Glutamatergic neuron (in vitro differentiated cells): Measurements from ENCODE around the gene CDH23. TPM values are rescaled to one million over a fixed set of nuclear protein-coding genes. Genes with fewer than 3 reads are reported as not detected.

Experiments used
- DNase-seq: peaks from one replicate; pipeline ENCODE4 v3.0.0; 2022
- H3K27ac Mint-ChIP-seq: one replicate; pipeline ENCODE4 v1.8.0; 2020; ENCODE audit warnings: mild to moderate bottlenecking, mixed read lengths, inconsistent platforms; ENCODE audit not compliant: unreplicated experiment
- H3K27me3 Mint-ChIP-seq: one replicate; pipeline ENCODE4 v1.8.0; 2020; ENCODE audit warnings: mild to moderate bottlenecking, moderate library complexity, mixed read lengths, inconsistent platforms; ENCODE audit not compliant: unreplicated experiment
- H3K36me3 Mint-ChIP-seq: one replicate; pipeline ENCODE4 v1.8.0; 2020; ENCODE audit warnings: mild to moderate bottlenecking, mixed read lengths, inconsistent platforms; ENCODE audit not compliant: unreplicated experiment
- H3K4me1 Mint-ChIP-seq: one replicate; pipeline ENCODE4 v1.8.0; 2020; ENCODE audit warnings: mild to moderate bottlenecking, low read depth, mixed read lengths, inconsistent platforms; ENCODE audit not compliant: unreplicated experiment
- H3K4me3 Mint-ChIP-seq: one replicate; pipeline ENCODE4 v1.8.0; 2020; ENCODE audit warnings: mild to moderate bottlenecking, mixed read lengths, inconsistent platforms; ENCODE audit not compliant: unreplicated experiment
- H3K9me3 Mint-ChIP-seq: one replicate; pipeline ENCODE4 v1.8.0; 2020; ENCODE audit warnings: mild to moderate bottlenecking, moderate library complexity, mixed read lengths, inconsistent platforms; ENCODE audit not compliant: unreplicated experiment
- total RNA-seq: library from RNA; stranded (reverse); fragmentation: NEBNext Ultra II Directional; extraction: Animal tissue kit (Norgen Biotek cat#: 25700); gene quantifications from one replicate; pipeline ENCODE4 v1.2.1, GENCODE V29; 2021; ENCODE audit not compliant: unreplicated experiment
- TF ChIP-seq, protein P1 (sequence below): fragments of 200-600 bp; sonication (generic); IDR thresholded peaks from one replicate; pipeline ENCODE4 v1.5.0; 2021; ENCODE audit not compliant: partially characterized antibody, unreplicated experiment

CDH23 gene
- total RNA-seq, 1 donor from 2014 or later, result 2.0 TPM

DNA sequence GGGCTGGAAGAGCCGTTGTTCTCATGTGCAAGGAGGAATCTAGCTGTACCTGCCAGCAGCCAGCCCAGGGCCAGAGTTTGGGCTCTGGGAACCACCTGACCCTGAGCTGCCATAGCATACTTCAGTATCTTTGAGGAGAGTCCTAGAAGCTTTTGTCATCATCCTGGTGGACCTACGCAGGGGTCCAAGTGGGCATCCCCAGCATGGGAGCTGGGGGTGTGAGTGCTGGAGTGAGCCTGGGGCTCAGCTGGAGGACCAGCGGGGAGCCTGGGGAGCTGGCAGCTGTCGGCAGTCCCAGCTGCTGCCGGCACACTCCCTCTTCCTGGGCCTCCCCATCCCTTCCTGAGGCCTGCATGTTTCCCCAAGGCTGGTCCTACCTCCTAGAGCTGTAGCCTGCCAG, 290.4 kb downstream of the CDH23 start:
- Mint-ChIP-seq H3K4me3 (no peak overlapping the region), H3K9me3 (peaks cover 2% of the 10 kb centered on the region), H3K4me1 (peaks cover 11% of the 10 kb centered on the region), H3K27me3 (peaks cover 15% of the 10 kb centered on the region), H3K36me3 (peaks cover 5% of the 10 kb centered on the region), H3K27ac (no peak overlapping the region)
- no peak for DNase-seq
- TF ChIP-seq, protein P1, sequence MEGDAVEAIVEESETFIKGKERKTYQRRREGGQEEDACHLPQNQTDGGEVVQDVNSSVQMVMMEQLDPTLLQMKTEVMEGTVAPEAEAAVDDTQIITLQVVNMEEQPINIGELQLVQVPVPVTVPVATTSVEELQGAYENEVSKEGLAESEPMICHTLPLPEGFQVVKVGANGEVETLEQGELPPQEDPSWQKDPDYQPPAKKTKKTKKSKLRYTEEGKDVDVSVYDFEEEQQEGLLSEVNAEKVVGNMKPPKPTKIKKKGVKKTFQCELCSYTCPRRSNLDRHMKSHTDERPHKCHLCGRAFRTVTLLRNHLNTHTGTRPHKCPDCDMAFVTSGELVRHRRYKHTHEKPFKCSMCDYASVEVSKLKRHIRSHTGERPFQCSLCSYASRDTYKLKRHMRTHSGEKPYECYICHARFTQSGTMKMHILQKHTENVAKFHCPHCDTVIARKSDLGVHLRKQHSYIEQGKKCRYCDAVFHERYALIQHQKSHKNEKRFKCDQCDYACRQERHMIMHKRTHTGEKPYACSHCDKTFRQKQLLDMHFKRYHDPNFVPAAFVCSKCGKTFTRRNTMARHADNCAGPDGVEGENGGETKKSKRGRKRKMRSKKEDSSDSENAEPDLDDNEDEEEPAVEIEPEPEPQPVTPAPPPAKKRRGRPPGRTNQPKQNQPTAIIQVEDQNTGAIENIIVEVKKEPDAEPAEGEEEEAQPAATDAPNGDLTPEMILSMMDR, result no peak

DNA sequence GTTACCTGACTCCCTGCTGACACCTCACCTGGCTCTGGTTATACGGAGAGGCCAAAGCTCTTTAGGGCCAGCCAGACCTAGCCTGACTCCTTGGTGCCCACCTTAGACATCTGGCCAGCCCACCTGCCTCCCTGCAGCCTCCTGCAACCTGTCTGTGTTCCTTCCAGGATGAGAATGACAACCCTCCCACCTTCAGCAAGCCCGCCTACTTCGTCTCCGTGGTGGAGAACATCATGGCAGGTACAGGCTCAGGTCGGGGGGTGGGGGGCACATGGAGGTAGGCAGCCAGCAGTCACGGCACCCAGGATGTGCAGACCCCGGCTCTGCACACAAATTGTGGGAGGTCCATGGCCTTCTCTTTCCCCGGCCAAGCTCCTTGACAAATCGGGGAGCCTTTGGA, 290.8 kb downstream of the CDH23 start:
- Mint-ChIP-seq H3K36me3 (peaks cover 5% of the 10 kb centered on the region), H3K27me3 (peaks cover 15% of the 10 kb centered on the region), H3K4me3 (no peak overlapping the region), H3K9me3 (peaks cover 2% of the 10 kb centered on the region), H3K4me1 (peaks cover 11% of the 10 kb centered on the region), H3K27ac (no peak overlapping the region)
- DNase-seq, result no peak
- TF ChIP-seq, protein P1, result no peak

DNA sequence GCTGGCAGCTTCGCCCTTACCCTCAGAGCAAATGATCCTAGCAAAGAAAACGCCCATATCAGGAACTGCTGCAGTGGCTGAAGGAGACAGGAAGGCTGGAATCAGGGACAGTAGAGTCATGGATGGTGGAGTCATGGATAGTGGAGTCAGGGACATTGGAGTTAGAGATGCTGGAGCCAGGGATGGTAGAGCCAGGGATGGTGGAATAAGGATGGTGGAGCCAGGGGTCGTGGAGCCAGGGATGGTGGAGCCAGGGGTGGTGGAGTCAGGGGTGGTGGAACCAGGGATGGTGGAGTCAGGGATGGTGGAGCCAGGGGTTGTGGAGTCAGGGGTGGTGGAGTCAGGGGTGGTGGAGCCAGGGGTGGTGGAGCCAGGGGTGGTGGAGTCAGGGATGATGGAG, 291.5 kb downstream of the CDH23 start:
- Mint-ChIP-seq H3K4me3 (peak overlapping the region; percentile 3), H3K9me3 (peaks cover 2% of the 10 kb centered on the region), H3K27me3 (peaks cover 12% of the 10 kb centered on the region), H3K27ac (peak overlapping the region; percentile 40), H3K36me3 (peaks cover 5% of the 10 kb centered on the region), H3K4me1 (peaks cover 5% of the 10 kb centered on the region)
- TF ChIP-seq, protein P1, result no peak
- DNase-seq, result no peak

DNA sequence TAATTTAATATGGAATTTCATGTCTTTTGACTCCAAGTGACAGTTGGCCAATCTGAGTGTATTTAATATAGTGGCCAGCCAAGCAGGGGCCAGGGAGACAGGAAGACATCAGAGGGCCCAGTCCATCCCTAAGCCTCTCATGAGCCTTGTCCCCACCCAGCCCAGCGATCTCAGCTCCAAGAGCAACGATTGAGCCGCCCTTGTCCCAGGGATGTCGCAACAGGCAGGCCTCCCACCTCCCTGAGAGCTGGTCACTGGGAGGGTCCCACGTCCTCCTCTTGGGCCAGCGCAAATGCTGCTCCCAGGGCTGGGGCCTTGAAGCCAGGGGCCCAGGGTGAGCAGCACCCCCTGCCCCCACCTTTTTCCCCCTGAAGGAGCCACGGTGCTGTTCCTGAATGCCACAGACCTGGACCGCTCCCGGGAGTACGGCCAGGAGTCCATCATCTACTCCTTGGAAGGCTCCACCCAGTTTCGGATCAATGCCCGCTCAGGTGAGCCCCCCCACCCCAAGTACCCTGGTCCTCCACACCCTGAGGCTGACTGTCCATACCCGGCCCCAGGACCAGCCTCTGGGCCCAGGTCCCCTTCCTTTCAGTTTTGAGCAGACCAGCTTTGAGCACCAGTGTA, 293.5 kb downstream of the CDH23 start:
- TF ChIP-seq, protein P1, result no peak
- Mint-ChIP-seq H3K27ac (no peak overlapping the region), H3K9me3 (peaks cover 2% of the 10 kb centered on the region), H3K27me3 (peaks cover 8% of the 10 kb centered on the region), H3K4me1 (peaks cover 5% of the 10 kb centered on the region), H3K4me3 (no peak overlapping the region), H3K36me3 (peaks cover 5% of the 10 kb centered on the region)
- no peak for DNase-seq

DNA sequence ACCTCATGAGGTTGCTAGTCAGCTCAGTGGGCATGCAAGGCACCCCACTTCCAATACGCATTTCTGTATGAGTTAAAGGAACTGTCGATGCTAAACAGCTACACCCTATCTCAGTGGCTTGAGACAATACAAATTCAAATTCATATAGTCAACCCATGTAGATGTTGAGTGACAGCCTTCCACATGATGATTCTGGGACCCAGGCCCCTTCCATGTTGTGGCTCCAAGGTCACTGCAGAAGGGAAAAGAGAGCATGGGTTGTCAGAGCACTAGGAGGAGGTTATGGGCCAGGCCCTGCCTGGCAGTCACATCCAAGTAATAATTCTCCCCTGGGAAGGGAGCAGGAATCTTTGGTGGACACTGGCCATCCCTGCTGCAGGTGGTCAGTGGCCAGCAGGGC, 294.7 kb downstream of the CDH23 start:
- Mint-ChIP-seq H3K27ac (no peak overlapping the region), H3K27me3 (peaks cover 6% of the 10 kb centered on the region), H3K4me3 (no peak overlapping the region), H3K9me3 (peaks cover 2% of the 10 kb centered on the region), H3K36me3 (peaks cover 5% of the 10 kb centered on the region), H3K4me1 (no peaks in the 10 kb centered on the region)
- TF ChIP-seq, protein P1, result no peak
- DNase-seq, result no peak
